Measurements from ENCODE around the gene SSPN.

The SSPN gene

GRCh38 chr12:26187014-26187798 is 8.2 kb upstream of the SSPN start:
- DNase-seq = no peak

- no peak for DNase-seq
These were observed 7.2 kb upstream of the SSPN start for GRCh38 chr12:26188127-26188526.

- no peak for DNase-seq
These were observed 6.7 kb upstream of the SSPN start for GRCh38 chr12:26188641-26189040.

- no peak for DNase-seq
These were observed 3.2 kb upstream of the SSPN start for GRCh38 chr12:26192142-26192541.

GRCh38 chr12:26193539-26193938 is 1.8 kb upstream of the SSPN start:
- no peak for DNase-seq

- peak; percentile 43 for DNase-seq
These were observed 458 bp downstream of the SSPN start for GRCh38 chr12:26195641-26196420.

- DNase-seq = no peak
These were observed 996 bp downstream of the SSPN start for GRCh38 chr12:26196421-26196716.

- DNase-seq = peak; percentile 22
These were observed 2.5 kb downstream of the SSPN start for GRCh38 chr12:26197832-26198231.

- no peak for DNase-seq
These were observed 3.4 kb downstream of the SSPN start for GRCh38 chr12:26198742-26199141.

GRCh38 chr12:26203167-26203780 is 7.9 kb downstream of the SSPN start:
- no peak for DNase-seq

- DNase-seq = no peak
These were observed 9.4 kb downstream of the SSPN start for GRCh38 chr12:26204612-26205289.

GRCh38 chr12:26205298-26205697 is 9.9 kb downstream of the SSPN start:
- no peak for DNase-seq

- DNase-seq = no peak
These were observed 10.6 kb downstream of the SSPN start for GRCh38 chr12:26205941-26206340.

- no peak for DNase-seq
These were observed 16.0 kb downstream of the SSPN start for GRCh38 chr12:26211331-26211730.

GRCh38 chr12:26212396-26212795 is 17.0 kb downstream of the SSPN start:
- DNase-seq = no peak

GRCh38 chr12:26212988-26213387 is 17.6 kb downstream of the SSPN start:
- DNase-seq = no peak

GRCh38 chr12:26214121-26214520 is 18.7 kb downstream of the SSPN start:
- DNase-seq = no peak

GRCh38 chr12:26219736-26220135 is 24.4 kb downstream of the SSPN start:
- DNase-seq = no peak

GRCh38 chr12:26224657-26225056 is 29.3 kb downstream of the SSPN start:
- DNase-seq = no peak

GRCh38 chr12:26226122-26226521 is 30.7 kb downstream of the SSPN start:
- DNase-seq = no peak

- peak; percentile 64 for DNase-seq
These were observed 31.4 kb downstream of the SSPN start for GRCh38 chr12:26226629-26227360.

- no peak for DNase-seq
These were observed 32.0 kb downstream of the SSPN start for GRCh38 chr12:26227361-26227745.

GRCh38 chr12:26229910-26230309 is 34.5 kb downstream of the SSPN start:
- DNase-seq = no peak

All from NCI-H1105 (cell line).